Activated CD8-positive, alpha-beta T cell treated with anti-CD3 and anti-CD28 coated beads, Interleukin-2, amount 10 ng/mL, durations not matched to agents 7 days and 5 days (primary cell): Measurements from ENCODE around the gene CFC1B. TPM values are rescaled to one million over a fixed set of nuclear protein-coding genes. Genes with fewer than 3 reads are reported as not detected.
"Not testable (repeated sequence)": the region's sequence is repeated elsewhere in the genome, so short reads cannot be mapped to it uniquely, and the experiment has no call there.

Source experiments
- ATAC-seq: fragments of 150-1000 bp; cut with Tn5 transposase; one replicate; pipeline ENCODE4 v1.10.0; 2021; ENCODE audit warnings: moderate library complexity
- CTCF ChIA-PET: fragments of 350-600 bp; sonication (Branson Sonifier 250); formaldehyde crosslinking; loops from one replicate; lab custom pipeline; 2021; ENCODE audit warnings: antibody characterized with exemption; lab: Charles Lee
- POLR2A ChIA-PET: fragments of 350-600 bp; sonication (Branson Sonifier 250); formaldehyde crosslinking; loops from one replicate; lab custom pipeline; 2021; ENCODE audit warnings: antibody characterized with exemption; lab: Charles Lee
- DNase-seq: peaks from one replicate; pipeline ENCODE4 v3.0.0-alpha.2; 2020
- H3K27ac Mint-ChIP-seq: one replicate; pipeline ENCODE4 v1.8.0; 2021; ENCODE audit warnings: mild to moderate bottlenecking, mixed read lengths
- H3K27me3 Mint-ChIP-seq: one replicate; pipeline ENCODE4 v1.8.0; 2021; ENCODE audit warnings: low read depth, mixed read lengths
- H3K36me3 Mint-ChIP-seq: one replicate; pipeline ENCODE4 v1.8.0; 2021; ENCODE audit warnings: low read depth, mixed read lengths
- H3K4me1 Mint-ChIP-seq: one replicate; pipeline ENCODE4 v1.8.0; 2021; ENCODE audit warnings: low read depth, mixed read lengths
- H3K4me3 Mint-ChIP-seq: one replicate; pipeline ENCODE4 v1.8.0; 2021; ENCODE audit warnings: mild to moderate bottlenecking, mixed read lengths
- H3K9me3 Mint-ChIP-seq: one replicate; pipeline ENCODE4 v1.8.0; 2022; ENCODE audit warnings: mixed read lengths; ENCODE audit not compliant: insufficient read depth
- total RNA-seq, 2 experiments: library from RNA; stranded (reverse); gene quantifications; one replicate each; pipeline ENCODE4 v1.2.3, GENCODE V29; 2021

CFC1B gene
- total RNA-seq, 2 experiments from 2014 or later = not detected

GRCh38 chr2:130576209-130576784 lies 55.3 kb downstream of the CFC1B start:
- H3K27ac Mint-ChIP-seq, POLR2A ChIA-PET, CTCF ChIA-PET, H3K36me3 Mint-ChIP-seq, ATAC-seq, H3K9me3 Mint-ChIP-seq, H3K4me1 Mint-ChIP-seq, H3K4me3 Mint-ChIP-seq, H3K27me3 Mint-ChIP-seq, DNase-seq: not testable (repeated sequence)

DNA sequence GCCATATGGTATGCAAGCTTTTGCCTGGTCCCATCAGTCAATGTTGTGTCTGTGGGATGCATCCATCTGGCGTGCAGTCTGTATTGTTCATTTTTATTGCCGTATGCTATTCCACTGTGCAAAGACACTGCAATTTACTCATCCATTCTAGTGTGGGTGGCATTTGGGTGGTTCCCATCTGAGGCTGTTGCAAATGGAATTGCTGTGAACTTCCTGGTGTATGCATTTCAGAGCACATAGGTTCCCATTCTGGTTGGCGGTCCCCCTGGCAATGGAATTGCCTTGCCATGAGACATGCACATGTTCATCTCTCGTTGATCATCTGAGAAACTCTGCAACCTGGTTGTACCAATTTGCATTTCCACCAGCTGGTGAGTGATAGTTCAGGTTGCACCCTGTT lies 56.5 kb downstream of the CFC1B start:
- ATAC-seq, POLR2A ChIA-PET, H3K27me3 Mint-ChIP-seq, H3K4me3 Mint-ChIP-seq, DNase-seq, CTCF ChIA-PET, H3K36me3 Mint-ChIP-seq, H3K9me3 Mint-ChIP-seq, H3K4me1 Mint-ChIP-seq, H3K27ac Mint-ChIP-seq: not testable (repeated sequence)

Other genes starting within 250 kb of the CFC1B start
- 10 to 100 TPM; 80.7 to 88.6 TPM for gene IMP4, start 178.3 kb upstream of the CFC1B start, total RNA-seq
- 10 to 100 TPM; 67.0 to 71.9 TPM for gene PTPN18, start 165.2 kb upstream of the CFC1B start, total RNA-seq
- gene POTEI, start 11.9 kb upstream of the CFC1B start, total RNA-seq = not detected
- gene CFC1, start 78.4 kb downstream of the CFC1B start, total RNA-seq = not detected
- gene POTEJ, start 90.2 kb downstream of the CFC1B start, total RNA-seq = not detected
- not detected for gene GPR148, start 207.8 kb downstream of the CFC1B start, total RNA-seq
- gene AMER3, start 234.3 kb downstream of the CFC1B start, total RNA-seq = not detected